B cell (primary cell): ENCODE data around the gene H1-8. TPM values are rescaled to one million over a fixed set of nuclear protein-coding genes. Genes with fewer than 3 reads are reported as not detected.
A peak's percentile ranks its signal among the peaks of the same experiment; 100 is the strongest.

Source experiments
- ATAC-seq: fragments of 200-7000 bp; cut with Tn5 transposase; one replicate; pipeline ENCODE4 v1.10.0; 2021; ENCODE audit warnings: low read depth, mild to moderate bottlenecking, moderate number of reproducible peaks, moderate library complexity
- CTCF ChIA-PET: fragments of 350-600 bp; sonication (Branson Sonifier 250); formaldehyde crosslinking; loops from one replicate; lab custom pipeline; 2021; ENCODE audit warnings: antibody characterized with exemption, inconsistent platforms; lab: Charles Lee
- POLR2A ChIA-PET: fragments of 350-600 bp; sonication (Branson Sonifier 250); formaldehyde crosslinking; loops from one replicate; lab custom pipeline; 2021; ENCODE audit warnings: antibody characterized with exemption; lab: Charles Lee
- DNase-seq: peaks from one replicate; pipeline ENCODE4 v3.0.0; 2013
- H2AFZ ChIP-seq: 2 replicates; pipeline ENCODE4 v1.6.1; 2012; ENCODE audit warnings: mild to moderate bottlenecking, low read depth, low read length; ENCODE audit not compliant: insufficient read depth, poor library complexity, severe bottlenecking
- H3K27ac ChIP-seq, 2 donors: 1 replicate in 1 of 2; 2 replicates in 1 of 2; pipeline ENCODE4 v1.5.1; 2012 to 2013; ENCODE audit warnings: low read length in 2 of 2, mild to moderate bottlenecking in 2 of 2, moderate library complexity in 1 of 2
- H3K27me3 ChIP-seq, 4 experiments: fragments of 200-600 bp in 1 of 4; sonication (generic) in 1 of 4; replicated peaks in 1 of 4; 1 replicate in 2 of 4; 2 replicates in 2 of 4; pipeline versions ENCODE4 v1.6.1 to v1.7.0; 2013 to 2016; ENCODE audit warnings: low read length in 3 of 4, mild to moderate bottlenecking in 2 of 4, mixed read lengths in 1 of 4, moderate library complexity in 1 of 4; ENCODE audit not compliant: insufficient read depth in 4 of 4, control insufficient read depth in 3 of 4; ENCODE audit errors: control extremely low read depth in 1 of 4
- H3K36me3 ChIP-seq, 2 experiments: replicated peaks in 1 of 2; 1 replicate in 1 of 2; 2 replicates in 1 of 2; pipeline versions ENCODE4 v1.6.1 to v1.7.1; 2013; ENCODE audit warnings: low read length in 1 of 2; ENCODE audit not compliant: insufficient read depth in 2 of 2, control insufficient read depth in 1 of 2; ENCODE audit errors: control extremely low read depth in 1 of 2, extremely low read depth in 1 of 2
- H3K4me1 ChIP-seq, 2 donors: fragments of 200-600 bp in 1 of 2; sonication (generic) in 1 of 2; 1 replicate in 1 of 2; 2 replicates in 1 of 2; pipeline versions ENCODE4 v1.5.1 to v1.6.1; 2013 to 2017; ENCODE audit warnings: low read length in 2 of 2; ENCODE audit not compliant: control insufficient read depth in 2 of 2, insufficient read depth in 2 of 2
- H3K4me2 ChIP-seq: replicated peaks from 2 replicates; pipeline ENCODE3; 2012; ENCODE audit warnings: mild to moderate bottlenecking, low read depth, low read length; ENCODE audit not compliant: poor library complexity, severe bottlenecking
- H3K4me3 ChIP-seq, 5 experiments: fragments of 200-600 bp in 1 of 5; sonication (generic) in 1 of 5; 1 replicate in 3 of 5; 2 replicates in 2 of 5; pipeline versions ENCODE4 v1.5.1 to v1.7.0; 2011 to 2016; ENCODE audit warnings: low read length in 4 of 5, mild to moderate bottlenecking in 4 of 5, low read depth in 2 of 5, control low read depth in 1 of 5, moderate library complexity in 1 of 5; ENCODE audit not compliant: insufficient read depth in 1 of 5; ENCODE audit errors: control extremely low read depth in 1 of 5, extremely low read depth in 1 of 5
- H3K79me2 ChIP-seq: fragments of 200-600 bp; sonication (generic); one replicate; pipeline ENCODE4 v1.6.0; 2016; ENCODE audit warnings: low read length; ENCODE audit not compliant: control insufficient read depth, insufficient read depth
- H3K9ac ChIP-seq: fragments of 200-600 bp; sonication (generic); 2 replicates; pipeline ENCODE4 v1.6.1; 2017; ENCODE audit warnings: mild to moderate bottlenecking, low read length, moderate library complexity
- H3K9me3 ChIP-seq, 3 donors: one replicate each; pipeline versions ENCODE4 v1.6.1 to v1.7.1; 2013; ENCODE audit warnings: low read length in 2 of 3; ENCODE audit not compliant: control insufficient read depth in 2 of 3, insufficient read depth in 1 of 3; ENCODE audit errors: control extremely low read depth in 1 of 3
- H4K20me1 ChIP-seq: 2 replicates; pipeline ENCODE4 v1.6.0; 2012; ENCODE audit warnings: mild to moderate bottlenecking, low read length; ENCODE audit not compliant: insufficient read depth, control insufficient read depth, poor library complexity, severe bottlenecking
- H3K27ac Mint-ChIP-seq: one replicate; pipeline ENCODE4 v1.8.0; 2021; ENCODE audit warnings: mixed read lengths
- H3K27me3 Mint-ChIP-seq: one replicate; pipeline ENCODE4 v1.8.0; 2021; ENCODE audit warnings: mixed read lengths
- H3K4me1 Mint-ChIP-seq: one replicate; pipeline ENCODE4 v1.8.0; 2021; ENCODE audit warnings: mixed read lengths
- H3K4me3 Mint-ChIP-seq: one replicate; pipeline ENCODE4 v1.8.0; 2021; ENCODE audit warnings: mixed read lengths
- H3K9me3 Mint-ChIP-seq: one replicate; pipeline ENCODE4 v1.8.0; 2022; ENCODE audit warnings: mixed read lengths; ENCODE audit not compliant: insufficient read depth
- EZH2 ChIP-seq: IDR thresholded peaks from 2 replicates; pipeline ENCODE4 v1.6.1; 2012; ENCODE audit warnings: borderline replicate concordance, low read depth, mild to moderate bottlenecking, moderate library complexity, low read length; ENCODE audit not compliant: insufficient read depth, poor library complexity, severe bottlenecking
- WGBS: methylation state at CpG from one replicate; pipeline ENCODE4 v1.1.5; 2013; ENCODE audit warnings: missing lambda C conversion rate; ENCODE audit not compliant: insufficient coverage; 5-methylcytosine and 5-hydroxymethylcytosine counted together
- intact Hi-C: fragments of 100-400 bp; cut with micrococcal nuclease; formaldehyde crosslinking; loops from one replicate; pipeline ENCODE4 v1.10.0; 2022
- polyA plus RNA-seq: library from polyadenylated mRNA; depleted of rRNA; stranded (reverse); fragments of >200 nt; gene quantifications from 2 replicates; pipeline ENCODE4 v1.2.3, GENCODE V29; 2012
- small RNA-seq: library from RNA; depleted of rRNA; stranded (forward); fragments of <200 nt; gene quantifications from one replicate; pipeline ENCODE3, GENCODE V24; 2012; ENCODE audit warnings: low replicate concordance, low read depth; ENCODE audit not compliant: insufficient read length
- total RNA-seq, 2 donors: library from RNA; stranded (reverse); fragments of 120-200 nt in 1 of 2; gene quantifications; 1 replicate in 1 of 2; 2 replicates in 1 of 2; pipeline versions ENCODE4 v1.2.3 to v1.2.4, GENCODE V29; 2013 to 2022
- TF ChIP-seq, protein P1 (sequence below): fragments of 200-600 bp; IDR thresholded peaks from one replicate; pipeline ENCODE4 v1.8.0; 2022; ENCODE audit warnings: antibody characterized with exemption, mild to moderate bottlenecking

Gene H1-8
- total and polyA plus RNA-seq, 2 donors (not counting 1 experiment from before 2014, with no cell fraction given) = not detected

DNA sequence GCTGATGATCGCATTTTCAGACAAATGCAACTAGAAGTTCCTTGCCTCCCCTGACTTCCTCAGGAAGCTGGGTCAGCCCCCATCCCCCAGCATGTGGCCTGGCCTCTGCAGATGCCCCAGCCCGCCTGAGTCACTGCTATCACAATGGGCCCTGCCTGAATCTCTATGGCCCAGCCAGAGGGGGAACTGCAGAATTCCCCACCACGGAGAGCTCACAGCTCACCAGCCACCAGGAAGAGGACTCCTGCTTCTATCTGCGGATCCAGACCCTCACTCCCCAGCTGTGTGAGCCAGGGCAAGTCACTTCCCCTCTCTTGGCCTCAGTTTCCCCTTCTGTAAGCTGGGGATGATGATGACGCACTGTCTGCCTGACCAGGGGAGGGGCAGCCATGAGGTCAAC lies 56.6 kb downstream of the H1-8 start:
- TF ChIP-seq EZH2 = no peak
- TF ChIP-seq, protein P1, sequence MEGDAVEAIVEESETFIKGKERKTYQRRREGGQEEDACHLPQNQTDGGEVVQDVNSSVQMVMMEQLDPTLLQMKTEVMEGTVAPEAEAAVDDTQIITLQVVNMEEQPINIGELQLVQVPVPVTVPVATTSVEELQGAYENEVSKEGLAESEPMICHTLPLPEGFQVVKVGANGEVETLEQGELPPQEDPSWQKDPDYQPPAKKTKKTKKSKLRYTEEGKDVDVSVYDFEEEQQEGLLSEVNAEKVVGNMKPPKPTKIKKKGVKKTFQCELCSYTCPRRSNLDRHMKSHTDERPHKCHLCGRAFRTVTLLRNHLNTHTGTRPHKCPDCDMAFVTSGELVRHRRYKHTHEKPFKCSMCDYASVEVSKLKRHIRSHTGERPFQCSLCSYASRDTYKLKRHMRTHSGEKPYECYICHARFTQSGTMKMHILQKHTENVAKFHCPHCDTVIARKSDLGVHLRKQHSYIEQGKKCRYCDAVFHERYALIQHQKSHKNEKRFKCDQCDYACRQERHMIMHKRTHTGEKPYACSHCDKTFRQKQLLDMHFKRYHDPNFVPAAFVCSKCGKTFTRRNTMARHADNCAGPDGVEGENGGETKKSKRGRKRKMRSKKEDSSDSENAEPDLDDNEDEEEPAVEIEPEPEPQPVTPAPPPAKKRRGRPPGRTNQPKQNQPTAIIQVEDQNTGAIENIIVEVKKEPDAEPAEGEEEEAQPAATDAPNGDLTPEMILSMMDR = no peak
- H3K9me3 ChIP-seq = no peaks in the 10 kb centered on the region
- 35% methylated on average over 5 of the region's 5 CpGs for WGBS
- Mint-ChIP-seq H3K27ac (peak overlapping the region; percentile 20), H3K27me3 (peaks cover 8% of the 10 kb centered on the region), H3K9me3 (no peaks in the 10 kb centered on the region), H3K4me3 (no peak overlapping the region), H3K4me1 (peaks cover 7% of the 10 kb centered on the region)
- no peak overlapping the region for H3K4me2 ChIP-seq
- no peak overlapping the region for H3K27ac ChIP-seq
- H3K9ac ChIP-seq = no peak overlapping the region
- ChIA-PET POLR2A (no interaction called here), CTCF (no interaction called here)
- H2AFZ ChIP-seq = no peak overlapping the region
- H3K79me2 ChIP-seq = no peaks in the 10 kb centered on the region
- peaks cover 0 to 2% of the 10 kb centered on the region in 2 donors for H3K4me1 ChIP-seq
- peaks cover 0 to 7% (median 3%) of the 10 kb centered on the region in 4 experiments for H3K27me3 ChIP-seq
- ATAC-seq (no peak), DNase-seq (no peak)
- intact Hi-C loops = no loop called here
- H3K4me3 ChIP-seq = no peak overlapping the region
- no peaks in the 10 kb centered on the region for H4K20me1 ChIP-seq
- no peaks in the 10 kb centered on the region for H3K36me3 ChIP-seq

DNA sequence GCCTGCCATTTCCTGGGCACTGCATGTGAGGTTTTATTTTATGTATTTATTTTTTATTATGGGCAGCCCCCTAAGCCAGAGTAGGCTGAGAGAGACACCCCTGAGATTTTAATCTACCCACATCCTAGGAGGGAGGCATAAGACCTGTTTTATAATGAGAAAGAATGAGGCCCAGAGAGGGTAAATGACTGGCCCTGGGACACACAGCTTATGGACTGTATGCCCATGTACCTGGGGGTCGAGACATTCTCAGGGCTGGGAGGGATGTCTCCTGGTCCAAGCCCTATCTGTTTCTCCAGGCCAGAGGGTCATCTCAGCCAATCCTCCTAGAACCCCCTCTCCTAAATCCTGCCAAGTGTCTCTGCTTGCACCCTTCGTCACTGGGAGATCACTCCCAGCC lies 57.4 kb downstream of the H1-8 start:
- ChIA-PET CTCF (no interaction called here), POLR2A (no interaction called here)
- TF ChIP-seq, protein P1 = no peak
- TF ChIP-seq EZH2 = no peak
- intact Hi-C loops = no loop called here
- WGBS = 100% methylated on average over 2 of the region's 2 CpGs
- Mint-ChIP-seq H3K4me3 (no peak overlapping the region), H3K9me3 (no peaks in the 10 kb centered on the region), H3K27ac (peak overlapping the region; percentile 5), H3K4me1 (peaks cover 8% of the 10 kb centered on the region), H3K27me3 (peaks cover 9% of the 10 kb centered on the region)
- no peak overlapping the region for H3K9ac ChIP-seq
- no peak overlapping the region for H2AFZ ChIP-seq
- no peak overlapping the region for H3K4me2 ChIP-seq
- peaks cover 0 to 6% (median 3%) of the 10 kb centered on the region in 4 experiments for H3K27me3 ChIP-seq
- no peaks in the 10 kb centered on the region for H4K20me1 ChIP-seq
- no peaks in the 10 kb centered on the region for H3K79me2 ChIP-seq
- ATAC-seq (no peak), DNase-seq (no peak)
- no peak overlapping the region for H3K27ac ChIP-seq
- H3K4me3 ChIP-seq = no peak overlapping the region
- no peaks in the 10 kb centered on the region for H3K36me3 ChIP-seq
- peaks cover 4 to 5% of the 10 kb centered on the region in 2 donors for H3K4me1 ChIP-seq
- no peaks in the 10 kb centered on the region for H3K9me3 ChIP-seq

Small RNA genes within 50 kb of the gene (small RNA-seq; reads per million reads assigned to genes)
- not detected for gene RN7SL752P

Other genes with a start within 250 kb of the H1-8 start
- gene EFCAB12, start 114.5 kb upstream of the H1-8 start, total RNA-seq = 6.2 and 6.5 TPM in 2 replicates
- 3.1 and 3.5 TPM in 2 replicates for gene EFCAB12, start 114.5 kb upstream of the H1-8 start, polyA plus RNA-seq
- 140 and 144 TPM in 2 replicates for gene MBD4, start 103.2 kb upstream of the H1-8 start, total RNA-seq
- 89.7 and 95.7 TPM in 2 replicates for gene MBD4, start 103.2 kb upstream of the H1-8 start, polyA plus RNA-seq
- gene IFT122, start 103.0 kb upstream of the H1-8 start, total RNA-seq = 28.7 and 34.3 TPM in 2 replicates
- gene IFT122, start 103.0 kb upstream of the H1-8 start, polyA plus RNA-seq = 14.0 and 15.9 TPM in 2 replicates
- 0.10 TPM in 1 of 2 replicates, not detected in the other for gene RHO, start 14.5 kb upstream of the H1-8 start, total RNA-seq
- gene RHO, start 14.5 kb upstream of the H1-8 start, polyA plus RNA-seq = 0.04 TPM in 1 of 2 replicates, not detected in the other
- 74.4 and 89.8 TPM in 2 replicates for gene PLXND1, start 63.5 kb downstream of the H1-8 start, total RNA-seq
- gene PLXND1, start 63.5 kb downstream of the H1-8 start, polyA plus RNA-seq = 2.4 and 3.3 TPM in 2 replicates